ENCODE data around the gene PTPRJ. TPM values are rescaled to one million over a fixed set of nuclear protein-coding genes. Genes with fewer than 3 reads are reported as not detected.

Gene PTPRJ
- total and polyA plus RNA-seq, 9 of the 15 experiments (the other 6 are each of a cell fraction or from before 2014, with no cell fraction given), result 0.56 to 10.7 (median 4.8) TPM

- intact Hi-C loops (cut with micrococcal nuclease) (no loop called here), in situ Hi-C loops (cut with MboI) (no loop called here)
- no peak overlapping the region for H3K9ac ChIP-seq (ENCODE audit: insufficient read depth in 1 of 2, low read depth in 2 of 2, low read length in 2 of 2)
- no peaks in the 10 kb centered on the region for H4K20me1 ChIP-seq (replicated peaks; ENCODE audit: control insufficient read depth, insufficient read depth, low read length)
- 44% methylated on average over 10 of the region's 10 CpGs for WGBS (ENCODE audit: insufficient coverage, low coverage, missing lambda C conversion rate)
- H3K27me3 ChIP-seq (ENCODE audit: control insufficient read depth in 2 of 2, insufficient read depth in 2 of 2, low read length in 2 of 2), result no peaks in the 10 kb centered on the region
- H3K9me3 ChIP-seq (replicated peaks; ENCODE audit: control insufficient read depth, insufficient read depth, low read depth, low read length), result no peaks in the 10 kb centered on the region
- H3K4me3 ChIP-seq, result no peak overlapping the region
- ATAC-seq, result no peak
- no peak for DNase-seq (ENCODE audit: extremely low read depth in 1 of 4, low spot score in 3 of 4)
- no peaks in the 10 kb centered on the region for H3K9me1 ChIP-seq (ENCODE audit: control insufficient read depth, insufficient read depth, low read length)
- no peak overlapping the region for H3K4me2 ChIP-seq (ENCODE audit: insufficient read depth, low read length)
- H3K36me3 ChIP-seq (ENCODE audit: control insufficient read depth, insufficient read depth, low read length), result peaks cover 2% of the 10 kb centered on the region; the same call in 1 of the 3 replicates
- FAIRE-seq, result no peak
- ChIA-PET POLR2A (no interaction called here), CTCF (ENCODE audit: low intra/inter-chr PET ratio) (no interaction called here)
- no peaks in the 10 kb centered on the region; a peak in 1 of 5 replicates for H3K4me1 ChIP-seq (replicated peaks in 1 of 2; ENCODE audit: control insufficient read depth in 2 of 2, insufficient read depth in 2 of 2, low read length in 2 of 2)
- no peak overlapping the region for H2AFZ ChIP-seq (ENCODE audit: low read depth, low read length)
- H3K79me2 ChIP-seq (ENCODE audit: control insufficient read depth, insufficient read depth, low read length), result no peaks in the 10 kb centered on the region
- H3K27ac ChIP-seq (ENCODE audit: extremely low read depth, low read depth, low read length), result no peak overlapping the region
- BruUV-seq (replicated peaks), result no TSS peak
- no peak for TF ChIP-seq AFF4 (CRISPR knock-in tag; IDR thresholded peaks at IDR 0.05)
- no peak for TF ChIP-seq KAT7 (CRISPR knock-in tag; IDR thresholded peaks at IDR 0.05; ENCODE audit: borderline replicate concordance)
- TF ChIP-seq E2F1 (CRISPR knock-in tag; IDR thresholded peaks at IDR 0.05), result no peak
- TF ChIP-seq ZNF75A (CRISPR knock-in tag; IDR thresholded peaks at IDR 0.05), result no peak
- TF ChIP-seq TAF7 (tag; IDR thresholded peaks at IDR 0.05), result no peak
- no peak for TF ChIP-seq SNIP1 (IDR thresholded peaks at IDR 0.05; ENCODE audit: low read depth)
- no peak for TF ChIP-seq CTCF (IDR thresholded peaks at IDR 0.05 in 2 of 3, conservative IDR thresholded peaks at IDR 0.05 in 1 of 3; ENCODE audit: insufficient read depth in 2 of 3, low read depth in 1 of 3, low read length in 3 of 3)
- no peak for TF ChIP-seq HBP1 (CRISPR knock-in tag; IDR thresholded peaks at IDR 0.05)
- no peak for TF ChIP-seq ZNF76 (CRISPR knock-in tag; IDR thresholded peaks at IDR 0.05; ENCODE audit: borderline replicate concordance)
- TF ChIP-seq JUN (IDR thresholded peaks at IDR 0.05; ENCODE audit: borderline replicate concordance, low read depth, low read length), result no peak
- no peak for TF ChIP-seq JUN (CRISPR knock-in tag; IDR thresholded peaks at IDR 0.05; ENCODE audit: borderline replicate concordance)
- TF ChIP-seq POLR3G (IDR thresholded peaks at IDR 0.05; ENCODE audit: extremely low read depth, insufficient read length, insufficient replicate concordance), result no peak
- TF ChIP-seq OTX1 (CRISPR knock-in tag; IDR thresholded peaks at IDR 0.05), result no peak
- TF ChIP-seq SMARCA4 (IDR thresholded peaks at IDR 0.05), result no peak
- TF ChIP-seq CHD2 (IDR thresholded peaks at IDR 0.05; ENCODE audit: low read depth, low read length), result no peak
Measured at GRCh38 chr11:48134221-48134922, 154.0 kb downstream of the PTPRJ start.

Data from K562 (cell line).